NCI-H82 (cell line): ENCODE data around the gene CENPVL3.
"Not testable (repeated sequence)": the region's sequence is repeated elsewhere in the genome, so short reads cannot be mapped to it uniquely, and the experiment has no call there.

Source experiments
- DNase-seq: peaks from one replicate; lab custom pipeline; 2025; lab: John Stamatoyannopoulos, UW

The CENPVL3 gene

DNA sequence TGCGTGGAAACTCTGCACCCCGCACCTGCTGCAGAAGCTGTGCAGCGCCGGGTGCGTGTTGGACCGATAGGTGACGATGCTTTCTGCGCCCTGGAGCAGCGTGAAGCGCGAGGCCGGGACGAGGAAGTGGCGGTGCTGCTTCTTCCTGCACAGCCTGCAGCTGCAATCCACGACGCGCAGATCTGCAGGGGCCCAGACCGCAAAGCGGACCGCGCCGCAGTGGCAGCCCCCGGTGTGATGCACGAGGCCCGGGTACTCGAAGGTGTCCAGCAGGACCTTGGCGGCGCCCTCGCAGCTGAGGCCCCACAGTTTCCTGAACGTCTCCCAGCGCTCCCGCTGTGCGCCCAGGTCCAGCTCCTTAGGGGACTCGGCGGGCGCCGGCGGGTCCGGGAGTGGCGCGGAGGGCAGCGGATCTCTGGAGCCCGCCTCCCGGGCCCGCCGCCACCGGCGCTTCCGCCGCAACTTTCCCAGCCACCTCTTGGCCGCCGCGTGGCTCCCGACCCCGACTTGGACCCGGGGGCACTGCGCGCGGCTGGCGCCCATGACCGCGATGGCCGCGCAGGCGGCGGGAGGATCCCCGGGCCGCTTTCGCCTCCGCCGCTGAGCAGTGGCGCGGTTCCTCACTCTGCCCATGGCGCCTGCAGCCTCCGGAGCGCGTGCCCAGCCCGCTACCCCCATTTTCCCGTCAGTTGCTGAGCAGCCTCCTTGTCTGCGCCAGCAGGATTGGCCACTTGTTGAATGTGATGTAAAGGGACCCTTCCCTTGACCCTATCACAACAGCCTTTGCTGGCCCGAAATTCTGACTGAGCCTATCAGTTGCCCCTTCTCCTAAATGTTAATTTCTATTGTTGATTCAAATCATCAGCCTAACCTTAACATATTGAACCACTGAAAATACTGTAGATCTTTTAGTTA lies at the start of gene CENPVL3:
Gene CENPVL3, minus strand, starts transcription at position 672 of the 915 bp plus-strand sequence. Its CDS starts 39 bp downstream, at position 633.
- DNase-seq, result not testable (repeated sequence)

DNA sequence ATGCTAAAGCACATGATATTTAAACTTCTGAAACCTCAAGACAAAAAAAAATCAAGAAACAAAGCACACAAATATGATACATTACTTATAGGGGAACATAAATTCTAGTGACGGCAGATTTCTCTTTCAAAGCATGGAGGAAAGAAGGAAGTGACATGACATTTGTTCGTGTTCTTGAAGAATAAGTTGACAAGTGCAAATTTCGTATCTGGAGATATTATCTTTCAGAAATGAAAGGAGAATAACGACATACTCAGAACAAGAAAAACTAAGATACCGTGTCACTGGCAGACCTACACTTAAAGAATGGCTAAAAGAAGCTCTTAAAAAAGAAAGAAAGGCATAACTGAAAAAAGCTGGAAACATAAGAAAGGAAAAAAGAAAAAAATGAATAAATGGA lies 47.3 kb upstream of the CENPVL3 start:
- no peak for DNase-seq

- DNase-seq, result no peak
Measured at GRCh38 chrX:51643377-51643776, 24.7 kb upstream of the CENPVL3 start.

DNA sequence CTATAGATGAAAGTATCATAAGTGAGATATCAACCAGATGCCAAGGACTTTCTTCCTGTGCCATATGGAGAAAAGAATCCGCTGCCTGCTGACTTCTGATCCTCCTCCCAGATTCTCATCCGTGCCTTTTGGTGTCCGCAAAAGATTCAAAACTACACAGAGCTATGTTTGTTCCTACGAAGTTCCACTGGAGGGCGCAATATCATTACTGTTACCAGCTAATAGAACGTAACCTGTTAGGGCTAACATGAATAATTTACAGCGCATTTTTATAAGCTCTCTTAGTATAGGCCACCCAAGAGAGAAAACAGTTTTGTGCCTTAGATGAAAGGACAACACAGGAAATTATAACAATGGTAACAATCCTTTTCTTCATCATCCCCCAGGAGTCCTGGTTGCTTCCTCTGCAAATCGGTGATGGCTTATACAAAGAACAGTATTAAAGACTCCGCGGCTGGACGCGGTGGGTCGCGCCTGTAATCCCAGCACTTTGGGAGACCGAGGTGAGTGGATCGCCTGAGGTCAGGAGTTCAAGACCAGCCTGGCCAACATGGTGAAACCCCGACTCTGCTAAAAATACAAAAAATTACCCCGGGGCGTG lies 22.8 kb upstream of the CENPVL3 start:
- peak; percentile 71 for DNase-seq

DNA sequence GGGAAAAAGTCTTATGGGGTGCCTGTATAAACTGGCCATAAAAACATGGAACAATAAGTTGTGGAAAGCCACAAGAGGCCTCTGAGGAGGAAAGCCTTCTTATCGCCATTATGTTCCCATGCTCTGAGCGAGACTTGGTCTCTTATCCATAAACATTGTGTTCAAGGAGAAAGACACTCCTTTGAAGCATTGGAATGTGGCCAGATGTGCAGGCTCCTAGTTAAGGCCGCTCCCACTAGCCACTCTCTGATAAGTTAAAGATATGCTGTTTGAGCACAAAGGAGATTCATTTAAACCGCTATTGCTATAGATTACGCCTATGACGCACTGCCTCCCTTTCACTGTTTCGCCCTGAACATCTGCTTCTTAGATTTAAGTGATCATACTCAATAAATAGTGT lies 17.8 kb upstream of the CENPVL3 start:
- DNase-seq, result not testable (repeated sequence)

DNA sequence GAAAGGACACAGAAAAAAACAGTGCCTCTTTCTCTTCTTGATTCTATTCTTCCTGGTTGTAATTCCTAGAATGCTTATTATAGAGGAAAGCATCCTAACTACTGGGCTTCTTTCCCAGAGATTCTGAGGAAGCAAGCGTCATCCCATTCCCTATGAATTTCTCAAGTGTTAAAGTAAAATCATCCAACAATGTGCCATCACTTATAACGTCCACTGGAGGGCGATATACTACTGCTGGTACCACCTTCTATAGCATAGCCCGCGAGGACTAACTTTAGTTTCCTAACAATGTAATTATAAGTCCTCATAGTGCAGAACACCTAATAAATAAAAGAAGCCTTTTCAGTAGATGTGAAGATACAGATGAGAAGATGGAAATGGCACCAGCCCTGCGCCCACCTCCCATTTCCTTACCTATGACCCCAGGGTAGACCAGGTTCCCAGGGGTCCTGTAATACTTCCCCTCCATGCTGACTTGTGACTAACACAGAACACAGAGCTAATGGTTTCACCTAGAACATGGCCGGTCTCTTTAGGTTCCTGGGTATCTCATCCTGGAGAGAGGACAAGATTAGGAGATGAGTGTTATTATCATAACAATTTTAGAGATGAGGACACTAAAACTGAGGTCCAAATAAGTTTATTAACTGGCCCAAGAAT lies 4.2 kb downstream of the CENPVL3 start:
- peak; percentile 60 for DNase-seq

- DNase-seq, result no peak
Measured at GRCh38 chrX:51608766-51609165, 9.9 kb downstream of the CENPVL3 start.

- DNase-seq, result no peak
Measured at GRCh38 chrX:51608126-51608525, 10.6 kb downstream of the CENPVL3 start.

DNA sequence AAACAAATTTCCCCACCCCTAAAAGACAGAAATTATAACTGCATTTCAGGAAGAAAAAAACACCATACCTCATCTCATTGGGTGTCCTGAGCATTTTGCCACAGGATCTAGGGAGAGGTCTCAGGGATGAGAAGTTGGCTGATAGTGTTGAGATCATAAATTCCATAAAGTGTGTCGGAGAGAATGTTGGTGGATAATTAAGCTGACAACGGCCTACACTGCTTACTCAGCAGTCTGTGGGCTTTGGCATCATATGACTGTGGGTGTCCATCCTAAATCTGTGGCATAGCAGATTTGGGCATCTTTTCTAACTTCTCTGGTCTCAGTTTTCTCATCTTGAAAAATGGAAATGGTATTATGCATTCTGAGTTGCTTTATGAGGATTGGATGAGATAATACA lies 12.3 kb downstream of the CENPVL3 start:
- DNase-seq, result no peak

DNA sequence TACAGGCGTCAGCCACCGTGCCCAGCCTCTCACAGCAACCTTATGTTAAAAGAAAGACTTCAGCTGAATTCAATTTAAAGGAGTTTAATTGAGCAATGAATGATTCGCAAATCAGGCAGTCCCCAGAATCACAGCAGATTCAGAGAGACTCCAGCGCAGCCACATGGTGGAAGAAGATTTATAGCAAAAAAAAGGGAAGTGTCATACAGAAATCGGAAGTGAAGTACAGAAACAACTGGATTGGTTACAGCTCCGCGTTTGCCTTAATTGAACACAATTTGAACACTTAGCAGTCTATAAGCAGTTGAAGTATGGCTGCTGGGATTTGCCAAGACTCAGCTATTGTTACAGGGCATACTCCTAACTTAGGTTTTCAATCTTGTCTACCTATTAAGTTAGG lies 19.8 kb downstream of the CENPVL3 start:
- DNase-seq, result no peak

- no peak for DNase-seq
Measured at GRCh38 chrX:51571874-51572273, 46.8 kb downstream of the CENPVL3 start.

DNA sequence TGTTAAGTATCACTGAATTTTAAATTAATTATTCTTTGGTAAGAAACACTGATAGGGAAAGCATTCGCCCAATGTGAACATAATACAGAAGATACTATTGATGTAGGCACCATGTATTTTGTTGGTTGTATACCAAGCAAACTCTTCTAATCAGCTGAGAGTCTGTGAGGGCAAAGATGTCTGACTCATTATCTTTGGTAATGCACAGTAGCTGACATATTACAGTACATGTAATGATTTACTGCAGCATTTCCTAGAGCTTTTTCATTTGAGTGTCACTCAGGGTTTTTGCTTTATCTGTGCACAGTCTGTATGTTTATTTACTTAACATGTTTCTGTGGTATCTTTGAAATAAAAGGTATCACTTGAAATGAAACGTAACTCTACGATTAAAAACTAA lies 49.2 kb downstream of the CENPVL3 start:
- DNase-seq, result no peak

DNA sequence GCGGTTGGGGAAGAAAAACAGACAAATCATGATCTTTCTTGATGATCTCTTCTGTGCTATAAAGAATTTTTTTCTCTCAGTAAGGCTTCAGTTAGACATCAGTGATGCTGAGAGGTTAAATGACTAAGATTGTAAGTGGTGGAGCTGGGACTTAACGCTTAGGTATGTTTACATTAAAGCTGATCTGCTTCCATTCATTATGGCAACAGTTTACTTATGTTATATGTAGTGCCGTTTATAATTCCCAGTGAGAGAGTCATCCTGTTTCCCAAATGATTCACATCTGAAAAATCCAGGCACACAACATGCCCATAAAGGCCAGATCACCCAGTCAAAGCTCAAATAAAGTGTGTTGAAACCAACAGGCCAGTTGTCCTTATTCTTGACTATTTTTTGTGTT lies 50.1 kb downstream of the CENPVL3 start:
- DNase-seq, result no peak
